CD4-positive, alpha-beta memory T cell (primary cell): ENCODE measurements around the gene DHCR24. TPM values are rescaled to one million over a fixed set of nuclear protein-coding genes. Genes with fewer than 3 reads are reported as not detected.
"Not testable (repeated sequence)": the region's sequence is repeated elsewhere in the genome, so short reads cannot be mapped to it uniquely, and the experiment has no call there.

ENCODE experiments used
- CTCF ChIA-PET: fragments of 350-600 bp; sonication (Branson Sonifier 250); formaldehyde crosslinking; loops from one replicate; lab custom pipeline; 2021; ENCODE audit warnings: inconsistent platforms; ENCODE audit not compliant: partially characterized antibody; lab: Charles Lee
- POLR2A ChIA-PET: fragments of 350-600 bp; sonication (Branson Sonifier 250); formaldehyde crosslinking; loops from one replicate; lab custom pipeline; 2021; ENCODE audit not compliant: partially characterized antibody; lab: Charles Lee
- DNase-seq, 5 donors: peaks; one replicate each; pipeline versions ENCODE4 v3.0.0 to v3.0.0-alpha.2; 2020 to 2022; ENCODE audit warnings: mixed read lengths in 1 of 5
- H3K27ac ChIP-seq: one replicate; pipeline ENCODE4 v1.7.0; 2013; ENCODE audit warnings: low read depth, low read length
- H3K27me3 ChIP-seq: 2 replicates; pipeline ENCODE4 v1.7.0; 2013; ENCODE audit warnings: mild to moderate bottlenecking, low read length, moderate library complexity; ENCODE audit not compliant: insufficient read depth
- H3K36me3 ChIP-seq: 2 replicates; pipeline ENCODE4 v1.7.0; 2013; ENCODE audit warnings: mild to moderate bottlenecking, low read length, moderate library complexity; ENCODE audit not compliant: insufficient read depth
- H3K4me1 ChIP-seq: 2 replicates; pipeline ENCODE4 v1.7.0; 2013; ENCODE audit warnings: mild to moderate bottlenecking, low read length, moderate library complexity; ENCODE audit not compliant: insufficient read depth
- H3K4me3 ChIP-seq, 2 donors: one replicate each; pipeline ENCODE4 v1.7.0; 2013; ENCODE audit warnings: low read length in 2 of 2, mild to moderate bottlenecking in 1 of 2
- H3K9me3 ChIP-seq, 2 donors: one replicate each; pipeline ENCODE4 v1.7.0; 2013; ENCODE audit warnings: low read length in 2 of 2, control low read depth in 1 of 2; ENCODE audit not compliant: control insufficient read depth in 1 of 2
- H3K27ac Mint-ChIP-seq, 7 donors: one replicate each; pipeline ENCODE4 v1.8.0; 2020 to 2021; ENCODE audit warnings: mixed read lengths in 7 of 7, mild to moderate bottlenecking in 6 of 7, inconsistent platforms in 3 of 7, moderate library complexity in 3 of 7
- H3K27me3 Mint-ChIP-seq, 2 donors: one replicate each; pipeline ENCODE4 v1.8.0; 2020 to 2021; ENCODE audit warnings: mixed read lengths in 2 of 2
- H3K36me3 Mint-ChIP-seq, 2 donors: one replicate each; pipeline ENCODE4 v1.8.0; 2020 to 2021; ENCODE audit warnings: mixed read lengths in 2 of 2, inconsistent platforms in 1 of 2, mild to moderate bottlenecking in 1 of 2
- H3K4me1 Mint-ChIP-seq, 4 donors: one replicate each; pipeline ENCODE4 v1.8.0; 2020 to 2021; ENCODE audit warnings: mixed read lengths in 4 of 4, mild to moderate bottlenecking in 1 of 4
- H3K4me3 Mint-ChIP-seq, 8 donors: one replicate each; pipeline ENCODE4 v1.8.0; 2020 to 2021; ENCODE audit warnings: mixed read lengths in 8 of 8, mild to moderate bottlenecking in 7 of 8, moderate library complexity in 6 of 8, inconsistent platforms in 3 of 8
- H3K9me3 Mint-ChIP-seq, 8 donors: one replicate each; pipeline ENCODE4 v1.8.0; 2020 to 2021; ENCODE audit warnings: mixed read lengths in 8 of 8, mild to moderate bottlenecking in 5 of 8, inconsistent platforms in 3 of 8, moderate library complexity in 1 of 8
- intact Hi-C: fragments of 100-400 bp; cut with micrococcal nuclease; formaldehyde crosslinking; loops from one replicate; pipeline ENCODE4 v1.15.1; 2023
- polyA plus RNA-seq, 2 donors: library from polyadenylated mRNA; unstranded; fragments of 300-500 nt; fragmentation: Illumina TruSeq; gene quantifications; one replicate each; pipeline ENCODE4 v1.2.3, GENCODE V29; 2021
- total RNA-seq, 2 experiments: library from RNA; stranded (reverse); gene quantifications; one replicate each; pipeline ENCODE4 v1.2.3, GENCODE V29; 2021

Gene DHCR24
- total and polyA plus RNA-seq, 4 experiments from 2014 or later, result 5.9 to 9.9 (median 7.3) TPM

GRCh38 chr1:54882519-54882918 is 4.5 kb downstream of the DHCR24 start:
- Mint-ChIP-seq H3K4me3 (no peak overlapping the region), H3K27ac (no peak overlapping the region), H3K27me3 (peaks cover 0 to 1% of the 10 kb centered on the region in 2 donors), H3K4me1 (peaks cover 9 to 25% (median 18%) of the 10 kb centered on the region in 4 donors), H3K36me3 (peaks cover 0 to 17% of the 10 kb centered on the region in 2 donors), H3K9me3 (peaks cover 0 to 9% (median 0%) of the 10 kb centered on the region in 8 donors)
- CTCF ChIA-PET, result no interaction called here
- Histone ChIP-seq H3K27me3 (no peaks in the 10 kb centered on the region), H3K27ac (no peak overlapping the region), H3K4me3 (no peak overlapping the region), H3K9me3 (no peaks in the 10 kb centered on the region), H3K36me3 (no peaks in the 10 kb centered on the region), H3K4me1 (peaks cover 17% of the 10 kb centered on the region)
- no peak for DNase-seq
- intact Hi-C loops, result no loop called here
- POLR2A ChIA-PET, result no interaction called here

- H3K27ac Mint-ChIP-seq, H3K4me3 ChIP-seq, POLR2A ChIA-PET, H3K4me3 Mint-ChIP-seq, H3K36me3 ChIP-seq, DNase-seq, H3K9me3 Mint-ChIP-seq, H3K9me3 ChIP-seq, H3K27me3 Mint-ChIP-seq, H3K27me3 ChIP-seq, H3K27ac ChIP-seq, intact Hi-C loops, CTCF ChIA-PET: not testable (repeated sequence)
- H3K4me1 ChIP-seq, result peaks cover 14% of the 10 kb centered on the region
- peaks cover 6 to 23% (median 14%) of the 10 kb centered on the region in 4 donors for H3K4me1 Mint-ChIP-seq
- H3K36me3 Mint-ChIP-seq, result peaks cover 1 to 17% of the 10 kb centered on the region in 2 donors
Measured at GRCh38 chr1:54881604-54882003, 5.4 kb downstream of the DHCR24 start.

DNA sequence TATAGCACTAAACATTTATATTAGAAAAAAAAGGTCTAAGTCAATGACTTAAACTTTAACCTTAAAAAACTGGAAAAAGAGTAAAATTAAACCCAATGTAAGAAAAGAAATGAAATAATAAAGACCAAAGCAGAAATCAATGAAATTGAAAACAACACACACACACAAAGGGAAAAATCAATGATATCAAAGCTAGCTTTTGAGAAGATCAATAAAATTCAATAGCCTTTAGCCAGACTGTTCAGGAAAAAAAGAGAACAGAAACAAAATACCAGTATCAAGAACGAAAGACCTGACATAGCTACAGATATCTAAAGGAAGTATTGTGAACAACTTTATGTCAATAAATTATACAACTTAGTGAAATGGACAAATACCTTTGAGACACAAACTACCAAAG is 7.1 kb downstream of the DHCR24 start:
- peaks cover 0 to 9% (median 0%) of the 10 kb centered on the region in 8 donors for H3K9me3 Mint-ChIP-seq
- no peak for DNase-seq
- H3K4me1 Mint-ChIP-seq, result peaks cover 0 to 6% (median 4%) of the 10 kb centered on the region in 4 donors
- H3K4me1 ChIP-seq, result no peaks in the 10 kb centered on the region
- H3K27ac ChIP-seq, result no peak overlapping the region
- intact Hi-C loops, result no loop called here
- CTCF ChIA-PET, result no interaction called here
- H3K36me3 ChIP-seq, result no peaks in the 10 kb centered on the region
- H3K9me3 ChIP-seq, result no peaks in the 10 kb centered on the region
- H3K27me3 Mint-ChIP-seq, result no peaks in the 10 kb centered on the region
- POLR2A ChIA-PET, result no interaction called here
- H3K36me3 Mint-ChIP-seq, result peaks cover 5 to 24% of the 10 kb centered on the region in 2 donors
- peak overlapping the region in 1 of 7 donors; percentile 70 for H3K27ac Mint-ChIP-seq
- no peaks in the 10 kb centered on the region for H3K27me3 ChIP-seq
- no peak overlapping the region for H3K4me3 Mint-ChIP-seq
- no peak overlapping the region for H3K4me3 ChIP-seq

DNA sequence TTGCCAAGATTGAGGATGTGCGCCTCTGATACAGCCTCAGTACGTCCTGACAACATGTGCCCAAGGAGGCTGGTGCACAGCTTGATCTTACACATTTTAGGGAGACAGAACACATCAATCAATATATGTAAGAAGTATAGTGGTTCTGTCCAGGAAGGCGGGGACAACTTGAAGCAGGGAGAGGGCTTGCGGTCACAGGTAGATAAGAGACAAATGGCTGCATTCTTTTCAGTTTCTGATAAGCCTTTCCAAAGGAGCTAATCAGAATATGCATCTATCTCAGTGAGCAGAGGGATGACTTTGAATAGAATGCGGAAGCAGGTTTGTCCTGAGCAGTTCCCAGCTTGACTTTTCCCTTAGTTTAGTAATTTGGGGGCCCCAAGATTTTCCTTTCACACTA is 10.2 kb downstream of the DHCR24 start:
- no peaks in the 10 kb centered on the region for H3K4me1 Mint-ChIP-seq
- peaks cover 14 to 24% of the 10 kb centered on the region in 2 donors for H3K36me3 Mint-ChIP-seq
- H3K4me1 ChIP-seq, result no peaks in the 10 kb centered on the region

DNA sequence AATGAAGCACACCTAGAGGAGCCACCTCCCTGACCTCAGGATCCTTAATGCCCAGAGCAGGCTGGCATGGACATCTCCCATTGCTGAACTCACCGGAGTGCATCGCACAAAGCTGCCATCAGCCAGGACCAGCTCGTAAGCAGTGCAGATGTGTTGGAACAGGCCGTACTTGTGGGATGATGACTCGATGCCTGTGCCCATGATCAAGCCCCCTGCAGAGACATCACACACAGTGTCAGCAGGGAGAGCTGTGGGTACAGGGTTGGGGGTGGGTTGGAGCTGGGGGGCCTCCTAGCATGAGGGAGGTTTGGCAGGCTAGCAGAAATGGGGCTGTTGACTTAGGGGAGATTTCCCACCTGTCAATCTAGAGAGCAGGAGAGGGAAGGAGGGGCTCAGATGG is 12.0 kb downstream of the DHCR24 start:
- DNase-seq, result no peak
- Mint-ChIP-seq H3K4me3 (no peak overlapping the region), H3K36me3 (peaks cover 14 to 15% of the 10 kb centered on the region in 2 donors), H3K27ac (no peak overlapping the region), H3K27me3 (no peaks in the 10 kb centered on the region), H3K9me3 (peaks cover 0 to 8% (median 0%) of the 10 kb centered on the region in 8 donors), H3K4me1 (no peaks in the 10 kb centered on the region)
- intact Hi-C loops, result no loop called here
- no peaks in the 10 kb centered on the region for H3K9me3 ChIP-seq
- H3K27me3 ChIP-seq, result no peaks in the 10 kb centered on the region
- no peaks in the 10 kb centered on the region for H3K4me1 ChIP-seq
- POLR2A ChIA-PET, result no interaction called here
- H3K27ac ChIP-seq, result no peak overlapping the region
- H3K4me3 ChIP-seq, result no peak overlapping the region
- CTCF ChIA-PET, result no interaction called here
- peaks cover 6% of the 10 kb centered on the region for H3K36me3 ChIP-seq

More for the DNA sequence above, 10.2 kb downstream of the DHCR24 start:
- H3K27ac ChIP-seq, result no peak overlapping the region
- no peak overlapping the region for H3K4me3 ChIP-seq
- POLR2A ChIA-PET, result interaction anchor here (1.1 kb wide), 1 partner anchor 10 kb away, joined by 3 read pairs; the partner anchor contains the start of gene DHCR24
- DNase-seq, result no peak
- CTCF ChIA-PET, result no interaction called here
- H3K4me3 Mint-ChIP-seq, result no peak overlapping the region
- no peaks in the 10 kb centered on the region for H3K9me3 ChIP-seq
- no peak overlapping the region for H3K27ac Mint-ChIP-seq
- H3K27me3 ChIP-seq, result no peaks in the 10 kb centered on the region
- H3K9me3 Mint-ChIP-seq, result peaks cover 0 to 9% (median 0%) of the 10 kb centered on the region in 8 donors
- H3K36me3 ChIP-seq, result no peaks in the 10 kb centered on the region
- intact Hi-C loops, result no loop called here
- no peaks in the 10 kb centered on the region for H3K27me3 Mint-ChIP-seq

- H3K9me3 ChIP-seq, result no peaks in the 10 kb centered on the region
- Mint-ChIP-seq H3K27me3 (no peaks in the 10 kb centered on the region), H3K36me3 (peaks cover 8 to 14% of the 10 kb centered on the region in 2 donors), H3K4me3 (no peak overlapping the region), H3K27ac (no peak overlapping the region), H3K4me1 (no peaks in the 10 kb centered on the region), H3K9me3 (peaks cover 0 to under 1% (median 0%) of the 10 kb centered on the region in 8 donors)
- H3K4me1 ChIP-seq, result no peaks in the 10 kb centered on the region
- no peak overlapping the region for H3K4me3 ChIP-seq
- ChIA-PET POLR2A (interaction anchor here (1.2 kb wide), 1 partner anchor 11 kb away, joined by 3 read pairs; no protein-coding TSS in a partner anchor), CTCF (interaction anchor here (0.7 kb wide), 1 partner anchor 27 kb away, joined by 3 read pairs; no protein-coding TSS in a partner anchor)
- intact Hi-C loops, result no loop called here
- peaks cover 6% of the 10 kb centered on the region for H3K36me3 ChIP-seq
- H3K27me3 ChIP-seq, result no peaks in the 10 kb centered on the region
- H3K27ac ChIP-seq, result no peak overlapping the region
- no peak for DNase-seq
Measured at GRCh38 chr1:54874079-54874830, 12.7 kb downstream of the DHCR24 start.

GRCh38 chr1:54872036-54872331 is 15.0 kb downstream of the DHCR24 start:
- H3K27ac ChIP-seq, result no peak overlapping the region
- Mint-ChIP-seq H3K27me3 (no peaks in the 10 kb centered on the region), H3K36me3 (peaks cover 7 to 15% of the 10 kb centered on the region in 2 donors), H3K9me3 (no peaks in the 10 kb centered on the region), H3K27ac (no peak overlapping the region), H3K4me3 (no peak overlapping the region), H3K4me1 (no peaks in the 10 kb centered on the region)
- no peaks in the 10 kb centered on the region for H3K9me3 ChIP-seq
- no peak overlapping the region for H3K4me3 ChIP-seq
- no peaks in the 10 kb centered on the region for H3K27me3 ChIP-seq
- ChIA-PET POLR2A (interaction anchor here (1.1 kb wide), 1 partner anchor 15 kb away, joined by 3 read pairs; the partner anchor contains the start of gene DHCR24), CTCF (no interaction called here)
- DNase-seq, result no peak
- H3K36me3 ChIP-seq, result peaks cover 6% of the 10 kb centered on the region
- H3K4me1 ChIP-seq, result no peaks in the 10 kb centered on the region
- intact Hi-C loops, result no loop called here
